Muscle of back (tissue), 11 donors: ENCODE measurements around the gene TWF1. TPM values are rescaled to one million over a fixed set of nuclear protein-coding genes. Genes with fewer than 3 reads are reported as not detected.
A peak's percentile ranks its signal among the peaks of the same experiment; 100 is the strongest.
"Not testable (repeated sequence)": the region's sequence is repeated elsewhere in the genome, so short reads cannot be mapped to it uniquely, and the experiment has no call there.

ENCODE experiments used
- DNase-seq, 3 donors: peaks; one replicate each; pipeline versions ENCODE4 v3.0.0 to v3.0.0-alpha.2; 2013
- polyA plus RNA-seq, 10 donors: library from polyadenylated mRNA; unstranded; fragments of 120-200 nt; gene quantifications; one replicate each; pipeline ENCODE4 v1.2.1, GENCODE V29; 2013; ENCODE audit not compliant: insufficient read length in 10 of 10

Gene TWF1
- polyA plus RNA-seq, 10 donors, result 33.0 to 53.3 (median 39.0) TPM

- peak in 1 of 3 donors; percentile 5 for DNase-seq
Observed at GRCh38 chr12:43807386-43807785, 1.3 kb upstream of the TWF1 start.

- no peak for DNase-seq
Observed at GRCh38 chr12:43806737-43807072, 588 bp upstream of the TWF1 start.

- DNase-seq, result peak in 2 of 3 donors; percentile 18 to 35
Observed at GRCh38 chr12:43805149-43805859, 813 bp downstream of the TWF1 start.

GRCh38 chr12:43797561-43798217 is 8.4 kb downstream of the TWF1 start:
- DNase-seq, result no peak

- no peak for DNase-seq
Observed at GRCh38 chr12:43795716-43796280, 10.3 kb downstream of the TWF1 start.

GRCh38 chr12:43789941-43790340 is 16.2 kb downstream of the TWF1 start:
- DNase-seq, result peak; percentile 30 to 67 (median 52)

- no peak for DNase-seq
Observed at GRCh38 chr12:43786899-43787693, 19.0 kb downstream of the TWF1 start.

GRCh38 chr12:43776498-43776897 is 29.6 kb downstream of the TWF1 start:
- peak; percentile 6 to 53 (median 23) for DNase-seq

- no peak for DNase-seq
Observed at GRCh38 chr12:43766291-43766690, 39.8 kb downstream of the TWF1 start.

- no peak for DNase-seq
Observed at GRCh38 chr12:43764528-43764927, 41.6 kb downstream of the TWF1 start.

- DNase-seq, result no peak
Observed at GRCh38 chr12:43763769-43764168, 42.3 kb downstream of the TWF1 start.

- no peak for DNase-seq
Observed at GRCh38 chr12:43762596-43762995, 43.5 kb downstream of the TWF1 start.

- no peak for DNase-seq
Observed at GRCh38 chr12:43761500-43761899, 44.6 kb downstream of the TWF1 start.

GRCh38 chr12:43760396-43760795 is 45.7 kb downstream of the TWF1 start:
- DNase-seq, result peak in 1 of 3 donors; percentile 1

- DNase-seq, result peak; percentile 97 to 98 (median 98)
Observed at GRCh38 chr12:43758728-43759563, 47.2 kb downstream of the TWF1 start, which contains the start of the genes IRAK4 and PUS7L. Gene IRAK4, plus strand, starts transcription at chr12:43758951. Its CDS starts 9,161 bp downstream, at chr12:43768112. Gene PUS7L, minus strand, starts transcription at chr12:43758790. Its CDS starts 3,545 bp downstream, at chr12:43755245.

GRCh38 chr12:43758247-43758727 is 47.8 kb downstream of the TWF1 start:
- peak in 1 of 3 donors; percentile 31 for DNase-seq

- no peak for DNase-seq
Observed at GRCh38 chr12:43754015-43754414, 52.1 kb downstream of the TWF1 start.

- not testable (repeated sequence) for DNase-seq
Observed at GRCh38 chr12:43751360-43751759, 54.8 kb downstream of the TWF1 start.

GRCh38 chr12:43750814-43751213 is 55.3 kb downstream of the TWF1 start:
- no peak for DNase-seq

GRCh38 chr12:43749016-43749415 is 57.1 kb downstream of the TWF1 start:
- DNase-seq, result no peak

GRCh38 chr12:43744826-43745225 is 61.3 kb downstream of the TWF1 start:
- no peak for DNase-seq
